Renal cortex interstitium (tissue), 11 donors: ENCODE measurements around the gene CROT. TPM values are rescaled to one million over a fixed set of nuclear protein-coding genes. Genes with fewer than 3 reads are reported as not detected.

ENCODE experiments used
- DNase-seq, 11 donors: peaks; one replicate each; pipeline ENCODE4 v3.0.0-alpha.2; 2013; ENCODE audit warnings: low read depth in 9 of 11, low spot score in 4 of 11; ENCODE audit errors: extremely low read depth in 1 of 11
- polyA plus RNA-seq, 3 donors: library from polyadenylated mRNA; unstranded; fragments of 120-200 nt; gene quantifications; one replicate each; pipeline ENCODE4 v1.2.1, GENCODE V29; 2013; ENCODE audit not compliant: insufficient read length in 3 of 3

The CROT gene
- polyA plus RNA-seq, 3 donors = 25.7 to 40.1 (median 37.8) TPM

GRCh38 chr7:87391020-87391701 is 45.7 kb downstream of the CROT start:
- no peak for DNase-seq

GRCh38 chr7:87395442-87396020 is 50.1 kb downstream of the CROT start:
- no peak for DNase-seq

DNA sequence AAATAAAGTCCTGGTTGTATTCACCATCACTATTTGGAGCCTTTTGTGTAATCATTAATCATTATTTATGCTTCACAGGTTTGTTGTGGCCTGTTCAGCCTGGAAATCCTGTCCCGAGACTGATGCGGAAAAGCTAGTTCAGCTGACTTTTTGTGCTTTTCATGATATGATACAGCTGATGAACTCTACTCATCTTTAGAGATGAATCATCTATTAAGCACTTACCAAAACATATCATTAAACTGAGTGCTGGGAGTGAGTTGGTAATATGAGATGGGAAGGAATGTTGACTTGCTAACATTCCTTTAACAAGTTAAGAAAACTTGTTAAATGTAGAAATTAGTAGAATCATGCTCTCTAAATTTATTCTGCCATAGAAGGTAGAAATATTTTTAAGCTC is 53.0 kb downstream of the CROT start:
- peak in 2 of 11 donors; percentile 21 to 25 for DNase-seq

GRCh38 chr7:87404674-87405073 is 59.2 kb downstream of the CROT start:
- no peak for DNase-seq

DNA sequence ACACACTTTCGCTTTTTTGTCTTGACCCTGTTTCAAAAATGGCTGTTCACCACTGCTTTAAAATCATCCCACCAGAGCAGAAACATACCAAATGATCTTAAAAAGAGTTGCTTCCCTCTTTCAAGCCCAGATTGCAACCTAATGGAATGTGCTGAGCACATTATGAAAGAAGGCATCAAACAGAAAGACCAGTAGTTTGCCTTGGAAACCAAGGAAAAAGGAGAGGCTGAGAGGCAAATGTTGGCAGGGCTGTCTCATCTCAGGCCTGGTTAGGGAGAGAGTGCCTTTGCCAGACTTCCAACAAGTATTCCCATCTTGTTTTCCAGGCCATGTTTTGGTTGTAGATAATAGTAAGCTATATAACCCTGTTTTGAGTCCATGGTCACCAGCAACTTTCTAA is 65.7 kb downstream of the CROT start:
- DNase-seq = no peak

- no peak for DNase-seq
Observed at GRCh38 chr7:87413029-87413428, 67.6 kb downstream of the CROT start.

DNA sequence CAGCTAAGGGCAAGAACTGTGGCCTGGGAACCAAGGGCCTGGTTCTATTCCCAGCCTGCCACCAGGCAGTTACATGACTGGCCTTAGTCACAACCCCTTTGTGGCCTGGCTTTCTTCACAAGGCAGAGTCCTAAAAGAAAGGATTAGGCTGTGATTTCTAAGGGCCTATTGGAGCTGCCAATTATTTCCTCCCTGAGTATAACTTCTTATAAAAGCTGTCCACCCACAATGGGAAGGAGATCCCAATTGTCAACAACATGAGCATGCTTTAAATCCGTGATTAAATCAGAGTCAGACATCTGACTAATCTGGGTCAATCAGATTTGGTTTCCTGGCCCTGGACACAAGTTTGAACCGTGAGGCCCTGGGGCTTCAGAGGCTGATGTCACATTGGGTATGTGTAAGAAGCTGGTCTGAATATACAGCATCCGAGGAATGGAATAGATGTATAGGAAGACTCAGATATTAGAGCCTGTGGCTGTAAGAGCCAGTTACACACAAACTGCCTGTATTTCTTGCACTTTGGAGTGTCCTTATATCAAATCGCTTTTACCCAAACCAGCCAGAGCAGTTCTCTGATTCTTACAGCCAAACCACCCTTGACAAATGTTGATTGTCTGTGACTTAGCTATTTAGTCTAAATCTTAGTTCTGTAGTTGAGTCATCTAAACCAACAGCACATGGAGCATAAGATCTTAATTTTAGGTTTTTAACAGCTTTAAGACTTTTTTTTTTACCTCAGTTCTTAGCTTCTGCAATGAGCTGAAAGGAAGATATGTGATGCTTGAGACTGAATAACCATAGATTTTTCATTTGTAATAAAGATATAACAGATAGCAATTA is 68.7 kb downstream of the CROT start:
- no peak for DNase-seq

DNA sequence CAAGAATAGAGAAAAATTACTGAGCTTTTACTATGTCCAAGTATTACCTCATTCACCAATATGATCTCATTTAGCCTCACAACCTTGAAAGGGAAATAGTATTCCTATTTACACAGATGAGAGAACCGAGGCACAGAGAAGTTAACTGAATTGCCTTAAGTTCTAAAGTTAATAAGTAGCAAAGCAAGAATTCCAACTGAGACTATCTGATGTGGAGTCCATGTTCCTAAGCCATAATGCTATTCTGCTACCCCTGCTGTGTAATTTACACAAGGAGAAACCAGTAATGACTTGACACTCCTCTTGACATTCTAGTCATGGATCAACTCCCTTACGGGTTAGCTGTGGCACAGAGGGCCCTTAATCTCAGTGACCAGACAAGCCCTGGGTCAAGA is 69.3 kb downstream of the CROT start:
- peak in 1 of 11 donors; percentile 3 for DNase-seq

DNA sequence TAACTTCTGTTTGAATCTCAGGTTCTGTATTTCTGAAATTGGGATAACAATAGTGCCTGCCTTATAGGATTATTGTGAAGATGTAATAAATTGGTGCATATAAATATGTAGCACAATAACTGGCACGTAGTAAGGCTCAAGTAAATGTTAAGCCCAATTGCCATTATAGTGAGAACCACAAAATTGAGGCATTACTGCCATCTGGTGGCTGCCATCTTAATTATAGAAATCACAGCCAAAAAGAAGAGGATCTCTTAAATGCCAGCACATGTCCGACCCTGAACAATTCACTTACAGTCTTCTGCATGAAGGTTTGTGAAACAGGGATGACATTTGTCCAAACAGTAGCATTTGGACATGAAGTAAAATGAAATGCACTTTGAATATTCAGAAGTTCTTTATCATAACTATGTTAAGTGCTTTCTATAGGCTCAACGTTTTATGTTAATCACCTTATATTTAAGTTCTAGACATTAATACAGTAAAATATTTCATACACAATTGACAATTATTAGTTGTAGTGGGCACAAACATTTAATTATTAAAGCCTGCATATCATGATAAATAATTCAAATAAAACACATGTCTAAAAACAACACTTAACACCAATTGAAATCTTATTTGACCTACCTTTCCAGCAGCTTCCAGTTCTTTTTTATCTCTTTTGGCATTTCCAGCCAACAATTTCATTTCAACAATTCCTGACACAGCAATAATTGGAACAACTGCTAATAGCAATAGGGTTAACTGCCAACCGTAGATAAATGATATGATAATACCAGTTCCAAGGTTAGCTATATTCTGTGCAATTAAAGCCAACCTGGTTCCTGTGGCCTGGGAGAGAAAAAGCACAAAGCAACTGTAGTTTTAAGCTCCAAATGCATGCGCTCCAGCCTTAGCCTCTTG is 71.5 kb downstream of the CROT start:
- DNase-seq = peak in 10 of 11 donors; percentile 15 to 71 (median 41)

GRCh38 chr7:87420173-87420572 is 74.7 kb downstream of the CROT start:
- no peak for DNase-seq

DNA sequence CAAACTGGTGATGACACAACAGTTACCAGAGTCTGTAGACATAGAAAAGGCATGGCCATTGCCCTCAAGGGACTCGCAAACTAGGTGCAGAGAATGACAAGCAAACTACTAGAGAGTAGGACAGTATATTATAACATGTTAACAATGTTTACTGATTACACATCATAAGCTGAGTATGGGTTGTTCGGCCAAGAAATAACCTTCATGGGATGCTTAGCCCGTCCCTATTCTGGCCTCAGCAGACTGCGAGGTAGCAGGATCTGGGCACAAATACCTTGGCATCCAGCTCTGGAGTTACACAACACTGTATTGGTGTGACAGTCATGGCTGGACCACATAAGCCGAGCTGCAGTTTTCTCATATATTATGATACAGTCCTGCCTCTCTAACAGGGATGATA is 78.6 kb downstream of the CROT start:
- DNase-seq = no peak

GRCh38 chr7:87426160-87426559 is 80.7 kb downstream of the CROT start:
- no peak for DNase-seq

GRCh38 chr7:87427288-87427687 is 81.8 kb downstream of the CROT start:
- no peak for DNase-seq

GRCh38 chr7:87432536-87432935 is 87.1 kb downstream of the CROT start:
- no peak for DNase-seq

DNA sequence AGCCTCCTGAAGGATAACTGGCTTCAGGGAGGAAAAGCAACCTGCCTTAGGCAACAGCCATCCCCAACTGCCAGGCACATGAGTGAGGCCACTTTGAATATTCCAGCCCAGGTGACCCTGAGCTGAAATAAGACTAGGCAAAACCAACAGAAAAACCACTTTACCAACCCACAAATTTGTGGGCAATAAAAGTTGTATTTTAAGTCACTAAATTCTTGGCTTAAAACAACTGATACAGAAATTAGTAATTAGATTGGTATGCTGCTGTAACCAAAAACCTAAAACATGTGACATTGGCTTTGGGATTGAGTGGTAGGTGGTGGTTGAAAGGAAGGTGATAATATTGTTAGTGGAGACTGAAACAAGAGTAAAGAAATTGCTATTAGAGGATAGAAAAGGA is 90.1 kb downstream of the CROT start:
- no peak for DNase-seq

DNA sequence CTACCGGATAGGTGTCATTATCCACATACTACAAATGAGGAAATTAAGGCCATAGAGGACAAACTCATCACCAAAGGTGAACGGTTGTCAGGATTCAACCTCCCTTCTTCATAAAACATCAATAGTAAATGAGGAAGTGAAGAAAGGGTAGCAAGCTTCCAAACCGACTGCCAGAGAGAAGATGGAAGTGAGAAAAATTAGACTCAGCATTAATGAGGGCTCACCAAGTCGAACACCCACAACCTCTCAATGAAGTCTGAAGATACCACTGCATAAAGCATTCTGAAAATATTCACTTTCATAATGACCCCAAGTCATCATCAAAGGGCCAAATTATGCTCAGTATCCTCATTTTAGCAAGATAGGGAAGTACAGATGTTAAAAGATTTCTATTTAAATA is 100.4 kb downstream of the CROT start:
- DNase-seq = no peak

- no peak for DNase-seq
Observed at GRCh38 chr7:87447116-87447635, 101.7 kb downstream of the CROT start.

- peak in 4 of 11 donors; percentile 8 to 26 (median 16) for DNase-seq
Observed at GRCh38 chr7:87448388-87448787, 102.9 kb downstream of the CROT start.
